Anterior cingulate cortex (tissue), 58 donors: ENCODE measurements around the gene KCND3.
"Not testable (repeated sequence)": the region's sequence is repeated elsewhere in the genome, so short reads cannot be mapped to it uniquely, and the experiment has no call there.

Experiments used
- DNase-seq, 58 donors: peaks; one replicate each; lab custom pipeline; 2025; lab: John Stamatoyannopoulos, UW

KCND3 gene

DNA sequence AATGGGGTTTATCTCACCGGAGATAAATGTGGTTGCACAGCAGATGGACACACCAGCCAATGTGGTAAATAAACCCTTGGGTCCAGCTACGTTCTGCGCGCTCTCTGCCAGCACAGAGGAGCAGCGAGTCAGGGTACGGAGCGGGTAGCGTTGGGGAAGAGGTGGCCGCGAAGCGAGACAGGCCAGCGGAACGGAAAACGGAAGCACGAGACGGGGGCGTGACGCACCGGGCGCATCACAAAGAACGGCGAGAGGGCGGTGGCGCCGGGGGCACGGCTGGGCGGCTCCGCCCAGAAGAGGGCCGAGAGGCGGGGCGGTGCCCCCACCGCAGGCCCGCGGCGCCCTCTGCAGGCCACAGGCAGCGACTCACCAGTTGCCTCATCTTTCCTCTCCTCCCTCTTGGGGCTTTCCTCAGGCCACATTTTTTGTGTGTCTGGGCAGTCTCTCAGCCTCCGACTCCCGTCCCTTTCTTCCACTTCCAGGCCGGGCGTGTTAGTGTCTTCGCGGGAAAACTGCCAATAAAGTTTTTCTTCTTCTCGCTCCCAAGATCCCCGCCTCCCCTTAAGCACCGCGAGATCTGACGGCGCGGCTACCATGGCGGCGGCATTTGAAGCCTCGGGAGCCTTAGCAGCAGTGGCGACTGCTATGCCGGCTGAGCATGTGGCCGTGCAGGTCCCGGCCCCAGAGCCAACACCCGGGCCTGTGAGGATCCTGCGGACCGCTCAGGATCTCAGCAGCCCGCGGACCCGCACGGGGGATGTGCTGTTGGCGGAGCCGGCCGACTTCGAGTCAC lies 233.9 kb downstream of the KCND3 start, which contains the start of gene DDX20:
TSS of gene DDX20 (plus strand) at position 571 of the 793 bp plus-strand sequence. CDS start at position 595, 24 bp downstream.
- DNase-seq = peak; percentile 51 to 97 (median 89)

DNA sequence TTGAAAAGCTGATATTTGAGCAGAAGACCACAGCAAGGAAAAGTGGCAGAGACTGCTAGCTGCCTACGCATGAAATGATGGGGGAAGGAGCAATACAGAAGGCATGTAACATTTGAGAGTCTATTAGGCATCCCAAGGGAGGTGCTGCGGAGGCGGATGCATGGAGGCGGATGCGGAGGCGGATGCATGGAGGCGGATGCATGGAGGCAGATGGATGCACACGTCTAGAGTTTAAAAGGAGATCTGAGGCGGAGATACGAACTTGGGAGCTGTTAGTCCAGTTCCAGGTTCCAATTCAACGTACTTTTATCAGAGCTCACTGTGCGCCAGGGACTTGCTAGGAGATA lies 234.5 kb downstream of the KCND3 start:
- peak in 7 of 58 donors; percentile 32 to 79 (median 64) for DNase-seq

DNA sequence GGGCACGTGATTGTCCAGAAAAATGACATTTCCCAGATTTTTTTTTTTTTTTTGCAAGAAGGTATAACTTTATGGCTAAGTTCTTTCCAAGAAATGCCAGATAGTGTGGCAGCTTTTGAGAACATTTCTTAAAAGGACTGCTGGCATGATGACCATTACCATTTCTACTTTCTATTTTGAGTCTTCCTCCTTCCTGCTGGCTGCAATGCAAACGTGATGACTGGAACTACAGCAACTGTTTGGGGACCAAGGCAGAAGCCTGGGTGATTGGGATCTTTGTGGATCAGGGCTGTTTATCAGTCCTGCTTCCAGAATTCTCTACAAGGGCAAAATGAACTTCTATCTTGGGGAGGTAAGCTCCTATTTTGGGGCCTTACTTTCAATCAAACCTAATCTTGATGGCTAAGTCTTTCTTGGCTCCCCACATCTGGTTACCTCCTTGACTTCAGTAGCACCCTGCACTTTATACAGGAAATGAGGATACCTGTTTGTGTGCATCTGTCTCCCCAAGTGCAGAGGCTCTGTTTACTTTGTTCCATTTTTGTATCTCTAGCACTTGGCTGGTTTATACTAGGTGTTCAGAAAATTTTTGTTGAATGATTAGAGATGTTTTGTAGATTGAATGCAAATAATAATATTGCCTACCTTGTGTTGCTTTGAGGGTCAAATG lies 237.4 kb downstream of the KCND3 start:
- no peak for DNase-seq

DNA sequence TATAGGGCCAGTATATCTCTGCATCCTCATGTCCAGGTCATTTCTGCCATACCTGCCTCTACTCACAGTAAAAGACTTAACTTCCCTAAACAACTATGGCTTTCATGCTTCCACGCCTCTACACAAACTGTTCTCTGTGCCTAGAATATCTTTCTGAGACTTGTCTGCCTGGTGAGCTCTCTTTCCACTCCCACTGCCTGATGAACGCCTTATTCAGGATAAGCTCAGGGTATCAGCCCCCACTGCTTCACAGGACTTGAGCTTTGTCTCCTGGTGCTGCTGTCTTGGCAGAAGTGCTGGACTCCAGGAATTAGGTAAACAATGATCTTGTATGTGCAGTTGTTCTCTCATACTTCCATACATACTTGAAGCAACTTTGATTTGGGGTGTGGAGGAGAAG lies 238.6 kb downstream of the KCND3 start:
- peak in 3 of 58 donors; percentile 23 to 62 (median 55) for DNase-seq

DNA sequence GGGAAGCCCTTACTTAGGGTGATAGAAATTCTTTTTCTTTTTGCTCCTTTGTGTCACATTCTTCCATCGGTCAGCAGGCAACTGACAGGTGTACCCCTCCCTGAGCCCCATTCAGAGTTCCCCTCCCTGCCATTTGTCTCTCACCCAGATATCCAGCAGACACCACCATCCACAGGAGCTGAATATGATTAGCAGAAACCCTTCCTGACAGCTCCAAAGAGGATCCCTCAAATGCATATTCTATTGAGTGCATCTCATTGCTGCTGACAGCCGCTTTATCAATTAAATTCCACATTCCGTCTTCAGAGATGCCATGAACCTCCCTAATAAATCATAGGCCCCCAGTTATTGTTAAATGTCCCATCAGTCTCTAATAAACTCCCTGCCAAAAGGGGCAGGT lies 239.8 kb downstream of the KCND3 start:
- DNase-seq = no peak

DNA sequence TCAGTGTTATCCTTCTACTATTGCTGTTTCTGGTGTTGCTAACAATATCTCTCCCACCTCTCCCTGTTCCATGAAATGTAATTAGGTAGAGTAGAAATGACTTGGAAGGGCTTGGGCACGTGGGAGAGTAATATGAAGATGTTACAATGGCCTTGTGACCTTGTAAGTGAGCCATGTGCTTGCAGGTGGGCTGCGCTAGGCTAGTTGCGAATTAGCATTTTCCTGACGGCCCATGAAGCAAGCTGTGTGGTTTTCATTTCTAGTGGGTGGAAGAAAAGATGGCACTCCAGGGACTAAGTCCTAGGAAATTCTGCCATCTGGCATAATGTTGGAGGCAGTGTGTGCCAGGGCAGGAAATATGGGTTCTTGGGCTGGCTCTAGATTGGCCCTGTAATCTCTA lies 241.5 kb downstream of the KCND3 start:
- DNase-seq = peak in 3 of 58 donors; percentile 23 to 38 (median 28)

DNA sequence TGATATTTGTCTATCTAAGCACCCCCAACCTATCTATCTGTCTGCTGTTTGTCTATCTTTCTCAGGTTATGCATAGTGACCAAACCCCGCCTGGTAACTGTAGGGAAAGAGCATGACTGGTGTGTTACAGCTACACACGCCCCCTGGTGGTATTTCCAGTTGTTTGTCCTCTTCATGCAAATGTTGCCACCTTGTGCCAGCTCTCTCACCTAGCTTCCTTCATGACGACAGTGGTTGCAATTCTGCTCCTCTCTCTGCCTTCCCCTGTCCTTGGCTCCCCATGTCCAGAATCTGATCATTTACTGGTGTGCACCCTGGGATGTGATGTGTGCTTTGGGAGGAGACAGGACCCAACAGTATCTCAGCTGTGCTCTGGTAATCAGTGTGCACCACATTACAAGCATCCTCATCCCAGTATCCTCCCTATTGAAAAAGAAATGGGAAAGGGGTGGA lies 242.2 kb downstream of the KCND3 start:
- DNase-seq = peak in 2 of 58 donors; percentile 5 to 34

DNA sequence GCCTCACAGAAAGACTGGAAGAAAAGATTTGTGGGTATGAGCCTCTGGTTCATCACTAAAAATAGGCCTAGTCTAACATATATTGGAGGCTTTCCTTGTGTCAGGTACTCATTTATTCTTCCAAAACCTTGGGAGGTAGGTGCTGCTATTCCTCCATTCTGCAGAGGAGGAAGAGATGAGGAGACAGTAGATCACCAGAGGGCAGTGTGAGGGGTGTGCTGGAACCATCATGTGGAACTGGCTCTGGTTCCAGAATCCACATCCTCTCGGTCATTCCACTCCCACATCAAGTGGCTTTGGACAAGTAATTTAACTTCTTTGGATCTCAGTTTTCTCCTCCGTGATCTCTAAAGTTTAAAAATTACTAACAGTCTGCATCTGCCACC lies 242.9 kb downstream of the KCND3 start:
- no peak for DNase-seq

DNA sequence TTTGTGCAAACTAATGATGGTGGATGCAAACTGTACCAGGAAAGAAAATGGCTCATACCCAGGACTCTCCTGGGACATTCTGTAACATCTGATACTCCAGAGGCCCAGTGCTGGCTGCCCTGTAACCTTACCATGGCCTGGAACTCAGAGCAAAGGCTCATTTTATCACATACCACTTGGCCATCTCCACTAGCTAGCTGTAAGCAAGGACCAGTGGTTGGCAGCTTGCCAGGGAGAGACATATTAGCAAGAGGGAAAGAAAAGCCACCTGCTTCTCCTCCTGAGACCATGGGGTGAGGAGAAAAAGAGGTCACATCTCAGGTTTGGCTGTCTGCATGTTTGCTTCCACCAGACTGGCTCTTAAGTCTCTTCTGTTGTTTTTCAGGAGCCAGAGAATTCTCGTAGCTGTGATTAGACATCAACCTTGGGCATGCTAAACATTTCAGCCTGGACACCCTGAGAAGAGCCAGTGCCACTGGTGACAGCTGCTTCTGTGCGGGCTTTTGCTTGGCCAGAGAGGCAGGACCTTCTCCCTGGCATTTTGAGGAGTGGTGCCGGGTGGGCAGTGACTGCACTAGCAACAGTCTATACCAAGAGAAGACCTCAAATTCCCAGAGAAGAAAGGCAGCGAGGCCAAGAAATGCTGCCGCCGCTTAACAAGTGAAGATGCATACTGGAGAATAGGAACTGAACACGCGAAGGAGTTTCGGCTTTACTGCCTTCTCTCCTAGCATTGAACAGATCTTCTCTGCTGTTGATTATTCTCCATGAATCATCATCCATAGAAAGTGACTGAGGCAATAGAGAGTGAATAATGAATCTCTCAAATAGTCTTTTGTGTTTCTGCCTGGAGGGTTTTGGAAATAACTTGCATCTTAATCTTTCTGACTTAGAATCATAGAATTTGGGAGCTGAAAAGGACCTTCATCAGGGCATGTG lies 243.5 kb downstream of the KCND3 start:
- peak in 2 of 58 donors; percentile 17 to 25 for DNase-seq

DNA sequence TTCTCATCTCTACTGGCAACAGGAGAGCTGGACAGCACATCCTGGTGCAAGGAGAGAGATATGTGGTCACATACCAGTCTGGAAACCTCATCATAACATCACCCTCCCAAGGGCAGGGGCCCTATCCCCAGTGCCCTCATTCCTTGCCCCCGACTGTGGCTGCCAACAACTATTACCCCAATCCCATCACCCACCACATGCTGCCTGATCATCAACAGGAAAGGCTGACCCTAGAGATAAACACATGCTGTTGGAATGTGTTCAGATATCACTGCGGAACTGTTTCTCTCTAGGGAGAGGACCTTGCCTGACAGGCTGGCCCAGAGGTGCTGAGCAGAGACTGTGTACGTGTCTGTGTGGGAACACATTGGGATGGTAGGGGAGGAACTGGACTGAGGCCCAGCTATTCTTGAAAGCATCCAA lies 245.8 kb downstream of the KCND3 start:
- DNase-seq = no peak

DNA sequence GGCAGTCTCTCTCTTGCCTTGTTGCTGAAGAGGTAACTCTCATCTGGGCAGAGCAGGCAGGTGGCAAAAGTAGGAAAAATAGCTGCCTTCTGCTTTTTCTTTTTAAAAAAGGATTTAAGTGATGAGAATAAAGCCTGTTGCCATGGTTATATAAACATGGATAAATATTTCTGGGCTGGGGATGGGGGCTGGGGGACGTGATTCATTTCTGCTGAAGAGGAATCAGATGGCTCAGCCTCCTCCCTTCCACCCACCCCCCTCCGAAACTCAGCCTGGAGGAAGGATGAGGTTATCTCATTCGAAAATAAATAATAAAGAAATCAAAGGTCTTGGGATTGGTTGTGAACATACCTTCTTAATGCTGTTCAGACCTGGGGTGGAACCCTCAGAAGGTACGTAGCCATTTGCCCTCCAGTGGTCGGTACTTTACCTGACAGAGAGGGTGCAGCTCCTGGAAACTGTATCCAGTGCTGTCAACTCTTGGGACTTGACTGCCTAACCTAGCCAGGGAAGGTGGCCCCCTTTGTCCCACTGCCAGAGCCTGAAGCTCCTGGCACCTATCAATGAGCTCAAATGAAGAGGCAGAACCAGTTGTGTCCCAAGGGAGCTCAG lies 246.4 kb downstream of the KCND3 start:
- DNase-seq = peak in 2 of 58 donors; percentile 21 to 31

DNA sequence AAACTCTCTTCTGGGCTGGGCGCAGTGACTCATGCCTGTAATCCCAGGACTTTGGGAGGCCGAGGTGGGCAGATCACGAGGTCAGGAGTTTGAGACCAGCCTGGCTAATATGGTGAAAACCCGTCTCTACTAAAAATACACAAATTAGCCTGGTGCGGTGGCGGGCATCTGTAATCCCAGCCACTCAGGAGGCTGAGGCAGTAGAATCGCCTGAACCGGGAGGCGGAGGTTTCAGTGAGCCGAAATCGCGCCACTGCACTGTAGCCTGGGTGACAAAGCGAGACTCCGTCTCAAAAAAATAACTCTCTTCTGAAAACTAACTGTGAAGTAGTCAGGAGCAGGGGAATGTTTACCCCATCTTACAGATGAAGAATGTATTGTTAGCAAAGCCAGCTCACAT lies 247.2 kb downstream of the KCND3 start:
- not testable (repeated sequence) for DNase-seq

DNA sequence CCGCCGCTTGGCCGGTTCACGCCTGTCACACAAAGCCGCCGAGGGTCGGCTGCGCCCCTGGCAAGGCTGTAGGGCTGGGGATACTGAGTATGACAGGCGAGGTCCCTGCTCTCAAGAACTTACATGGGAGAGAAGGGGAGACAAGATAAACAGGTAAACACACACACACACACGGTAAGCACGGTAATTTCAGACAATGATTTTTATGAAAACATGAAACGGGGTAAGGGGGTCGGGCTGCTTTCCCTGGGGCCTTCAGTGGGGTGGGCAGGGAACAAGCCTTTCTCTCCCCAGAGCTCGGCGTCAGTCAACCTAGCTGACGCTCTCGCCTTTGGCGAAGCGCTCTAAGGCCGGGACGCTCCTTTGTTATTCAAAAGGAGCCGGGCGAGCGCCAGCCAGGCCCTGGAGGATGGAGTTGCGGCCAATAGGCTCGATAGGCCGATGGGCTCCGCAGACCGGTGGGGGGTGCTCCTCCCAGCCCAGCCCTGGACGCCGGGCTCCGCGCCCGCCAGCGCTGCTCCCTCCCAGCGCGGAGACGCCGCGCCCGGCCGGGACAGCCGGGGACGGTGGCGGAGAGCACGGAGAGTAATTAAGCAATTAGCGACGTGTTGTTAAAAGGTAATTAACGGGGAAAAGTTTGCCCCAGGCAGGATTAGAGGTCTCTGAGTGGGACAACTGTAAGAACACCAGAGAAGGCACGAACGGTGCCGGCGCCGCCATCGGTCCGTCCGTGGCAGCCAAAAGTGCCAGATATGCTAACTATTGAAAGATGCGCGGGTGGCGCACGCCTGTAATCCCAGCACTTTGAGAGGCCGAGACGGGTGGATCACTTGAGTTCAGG lies 249.3 kb downstream of the KCND3 start:
- DNase-seq = peak in 41 of 58 donors; percentile 36 to 79 (median 61)

DNA sequence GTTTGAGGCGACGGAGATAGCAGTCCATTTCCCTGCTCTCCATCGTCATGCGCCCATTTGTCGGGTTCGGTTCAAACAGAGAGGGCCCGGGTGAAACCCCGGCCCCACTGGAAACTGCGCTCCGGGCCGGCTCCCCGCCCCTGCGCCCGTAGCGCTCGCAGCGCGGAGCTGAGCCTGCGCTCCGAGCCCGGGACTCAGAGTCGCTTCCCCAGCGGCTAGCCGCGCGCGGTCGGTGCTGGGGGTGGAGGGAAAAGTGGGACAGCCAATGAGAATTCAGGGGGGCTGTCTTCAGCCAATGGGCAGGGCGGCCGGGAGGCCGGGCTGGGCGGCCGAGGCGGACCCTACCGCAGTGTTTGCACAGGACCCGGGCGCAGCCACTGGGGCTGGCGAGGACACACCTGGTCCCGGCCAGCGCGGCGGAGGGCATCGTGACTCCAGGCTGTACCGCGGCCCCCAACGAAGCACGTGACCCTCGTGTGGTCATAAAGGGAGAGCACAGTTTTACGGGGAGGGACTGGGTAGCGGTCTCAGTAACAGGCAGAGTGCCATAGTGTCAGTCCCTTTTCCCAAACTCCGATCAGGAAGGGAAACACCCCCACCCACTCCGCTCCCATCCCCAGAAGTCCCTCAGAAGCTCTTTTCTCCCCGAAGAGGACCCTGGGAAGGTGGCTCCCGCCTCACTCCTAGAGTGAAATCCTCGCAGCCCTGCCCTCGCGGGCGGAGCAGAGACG lies 250.1 kb downstream of the KCND3 start, which contains the start of gene INKA2:
TSS of gene INKA2 (minus strand) at position 202 of the 731 bp plus-strand sequence. CDS start at position 49, 153 bp downstream.
- DNase-seq = peak; percentile 33 to 95 (median 86)

DNA sequence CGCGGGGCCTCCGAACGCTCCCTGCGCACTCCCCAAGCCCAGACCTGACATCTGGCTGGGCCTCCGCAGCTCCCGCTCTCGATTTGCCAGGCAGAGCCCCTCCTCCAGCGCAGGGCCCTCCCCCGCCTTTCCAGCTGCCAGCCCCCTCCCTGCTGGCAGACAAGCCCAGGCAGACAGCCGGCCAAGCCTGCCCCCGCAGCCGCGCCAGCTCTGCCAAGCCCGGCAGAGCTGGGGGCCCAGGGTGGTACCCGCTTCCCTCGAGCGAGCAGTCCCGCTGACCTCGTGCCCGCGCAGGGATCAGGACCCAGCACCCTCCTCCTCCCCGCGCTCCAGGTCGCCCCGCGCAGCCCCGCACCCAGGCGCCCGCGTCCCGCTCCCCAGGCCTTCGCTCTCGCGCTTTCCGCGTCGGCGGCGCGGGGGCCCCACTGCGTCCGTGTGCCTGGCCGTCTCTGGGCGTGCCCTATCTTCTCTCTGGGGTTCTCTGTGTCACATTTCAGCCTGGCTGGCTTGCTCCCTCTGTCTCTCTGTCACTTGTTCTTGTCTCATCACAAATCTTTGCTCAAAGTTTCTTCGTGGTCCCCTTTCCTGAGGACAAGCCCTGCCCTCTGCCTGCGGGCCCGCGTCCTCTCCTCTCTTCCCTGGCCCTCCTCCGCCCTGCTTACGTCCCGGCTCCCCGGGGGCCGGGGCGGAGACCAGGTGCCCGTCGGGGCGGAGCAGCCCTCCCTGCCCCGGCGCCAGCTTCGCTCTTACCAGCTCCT lies 250.9 kb downstream of the KCND3 start:
- DNase-seq = peak in 55 of 58 donors; percentile 30 to 91 (median 74)

DNA sequence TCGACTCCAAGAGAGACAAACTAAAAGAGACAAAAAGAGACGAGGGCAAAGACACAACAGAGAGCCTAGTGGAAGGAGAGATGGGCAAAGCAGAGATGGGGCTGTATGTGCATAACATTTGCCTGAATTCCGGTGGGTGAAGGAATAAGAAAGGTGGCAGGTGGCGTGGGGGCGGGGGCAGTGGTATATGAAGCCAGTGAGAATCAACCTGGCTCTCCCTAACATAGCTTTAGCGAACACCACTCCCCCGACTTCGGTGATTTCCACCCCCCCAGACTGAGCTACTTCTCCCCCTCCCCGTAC lies 251.4 kb downstream of the KCND3 start:
- DNase-seq = peak in 1 of 58 donors; percentile 88
